Sigmoid colon (tissue), 4 donors: ENCODE results near the gene TBC1D1.

ENCODE experiments used
- EP300 ChIP-seq, 4 donors: sonication (generic); formaldehyde crosslinking; IDR thresholded peaks; one replicate each; pipeline ENCODE4 v1.6.1; 2017; ENCODE audit warnings: antibody characterized with exemption in 4 of 4
- TF ChIP-seq, protein P1 (sequence below), 4 experiments: fragments of 450-650 bp in 3 of 4; fragments of 200-600 bp in 1 of 4; IDR thresholded peaks; one replicate each; pipeline ENCODE4 v1.5.1; 2016 to 2019; ENCODE audit warnings: antibody characterized with exemption in 4 of 4, mild to moderate bottlenecking in 3 of 4, moderate library complexity in 2 of 4

DNA sequence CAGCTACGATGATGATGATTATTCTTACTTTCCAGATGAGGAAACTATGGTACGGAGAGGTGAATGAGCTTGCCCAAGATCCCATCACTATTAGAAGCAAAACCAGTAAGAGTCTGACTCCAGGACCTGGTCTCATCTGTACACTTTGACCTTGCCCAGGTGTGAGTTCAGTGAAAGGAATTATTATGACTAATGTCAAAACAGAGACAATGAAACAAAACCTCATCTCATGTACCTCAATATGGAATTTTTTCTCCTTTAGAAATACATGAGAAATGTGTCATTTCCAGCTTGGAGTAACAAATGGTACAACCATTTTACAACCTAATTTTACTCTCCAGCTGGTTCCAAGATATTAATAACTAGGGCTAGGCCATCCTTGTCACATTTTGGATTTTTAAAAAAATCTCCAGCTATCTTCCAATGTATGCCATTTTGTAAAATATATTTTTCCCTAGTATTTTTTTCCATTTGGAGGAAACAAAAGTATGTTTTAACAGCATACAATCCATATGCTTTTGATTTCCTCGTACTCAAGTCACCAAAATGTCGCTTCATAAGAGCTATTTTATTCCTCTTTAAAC is 283.1 kb downstream of the TBC1D1 start:
- TF ChIP-seq, protein P1, sequence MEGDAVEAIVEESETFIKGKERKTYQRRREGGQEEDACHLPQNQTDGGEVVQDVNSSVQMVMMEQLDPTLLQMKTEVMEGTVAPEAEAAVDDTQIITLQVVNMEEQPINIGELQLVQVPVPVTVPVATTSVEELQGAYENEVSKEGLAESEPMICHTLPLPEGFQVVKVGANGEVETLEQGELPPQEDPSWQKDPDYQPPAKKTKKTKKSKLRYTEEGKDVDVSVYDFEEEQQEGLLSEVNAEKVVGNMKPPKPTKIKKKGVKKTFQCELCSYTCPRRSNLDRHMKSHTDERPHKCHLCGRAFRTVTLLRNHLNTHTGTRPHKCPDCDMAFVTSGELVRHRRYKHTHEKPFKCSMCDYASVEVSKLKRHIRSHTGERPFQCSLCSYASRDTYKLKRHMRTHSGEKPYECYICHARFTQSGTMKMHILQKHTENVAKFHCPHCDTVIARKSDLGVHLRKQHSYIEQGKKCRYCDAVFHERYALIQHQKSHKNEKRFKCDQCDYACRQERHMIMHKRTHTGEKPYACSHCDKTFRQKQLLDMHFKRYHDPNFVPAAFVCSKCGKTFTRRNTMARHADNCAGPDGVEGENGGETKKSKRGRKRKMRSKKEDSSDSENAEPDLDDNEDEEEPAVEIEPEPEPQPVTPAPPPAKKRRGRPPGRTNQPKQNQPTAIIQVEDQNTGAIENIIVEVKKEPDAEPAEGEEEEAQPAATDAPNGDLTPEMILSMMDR (IDR thresholded peaks at IDR 0.05): no peak
- no peak for TF ChIP-seq EP300 (IDR thresholded peaks at IDR 0.05)
